Stimulated activated CD4-positive, alpha-beta T cell treated with anti-CD3 and anti-CD28 coated beads, Interleukin-4, amount 100 ng/mL, for 1 hour (primary cell): ENCODE data around the gene HES5.
"Not testable (repeated sequence)": the region's sequence is repeated elsewhere in the genome, so short reads cannot be mapped to it uniquely, and the experiment has no call there.

Experiments used
- DNase-seq: peaks from one replicate; pipeline ENCODE4 v3.0.0-alpha.2; 2020

HES5 gene

DNA sequence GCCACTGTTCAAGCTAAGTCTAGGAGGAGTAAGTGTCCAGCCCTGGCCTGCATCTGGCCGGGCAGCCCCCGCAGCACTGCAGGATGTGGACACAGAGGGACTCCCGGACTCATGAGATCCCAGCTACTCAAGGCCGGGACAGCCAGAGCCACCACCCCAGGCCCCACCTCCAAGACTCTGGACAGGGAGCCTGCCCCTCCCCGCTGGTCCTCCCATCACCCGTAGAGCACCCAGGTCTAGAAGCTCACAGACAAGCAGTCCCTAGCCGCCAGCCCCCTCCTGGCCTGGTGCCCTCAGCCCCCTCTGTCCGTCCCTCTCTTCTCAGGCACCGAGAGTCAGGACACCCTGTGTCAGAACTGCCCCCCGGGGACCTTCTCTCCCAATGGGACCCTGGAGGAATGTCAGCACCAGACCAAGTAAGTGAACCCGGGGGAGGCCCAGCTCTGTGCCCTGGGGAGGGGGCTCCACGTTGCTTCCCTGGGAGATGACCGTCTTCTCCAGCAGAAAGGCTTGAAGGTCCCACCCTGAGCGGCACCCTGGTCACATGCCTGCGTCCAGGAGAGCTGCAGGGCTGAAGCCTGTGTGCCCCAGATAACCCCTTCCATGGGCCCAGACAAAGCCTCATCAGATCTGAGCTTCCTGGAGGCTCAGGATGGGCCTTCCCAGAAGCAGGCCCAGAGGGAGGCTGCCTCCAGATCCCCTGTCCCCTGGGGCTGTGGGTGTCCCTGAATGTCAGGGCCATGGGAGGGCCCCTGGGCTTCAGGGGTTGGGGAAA lies 30.4 kb upstream of the HES5 start:
- DNase-seq, result no peak

DNA sequence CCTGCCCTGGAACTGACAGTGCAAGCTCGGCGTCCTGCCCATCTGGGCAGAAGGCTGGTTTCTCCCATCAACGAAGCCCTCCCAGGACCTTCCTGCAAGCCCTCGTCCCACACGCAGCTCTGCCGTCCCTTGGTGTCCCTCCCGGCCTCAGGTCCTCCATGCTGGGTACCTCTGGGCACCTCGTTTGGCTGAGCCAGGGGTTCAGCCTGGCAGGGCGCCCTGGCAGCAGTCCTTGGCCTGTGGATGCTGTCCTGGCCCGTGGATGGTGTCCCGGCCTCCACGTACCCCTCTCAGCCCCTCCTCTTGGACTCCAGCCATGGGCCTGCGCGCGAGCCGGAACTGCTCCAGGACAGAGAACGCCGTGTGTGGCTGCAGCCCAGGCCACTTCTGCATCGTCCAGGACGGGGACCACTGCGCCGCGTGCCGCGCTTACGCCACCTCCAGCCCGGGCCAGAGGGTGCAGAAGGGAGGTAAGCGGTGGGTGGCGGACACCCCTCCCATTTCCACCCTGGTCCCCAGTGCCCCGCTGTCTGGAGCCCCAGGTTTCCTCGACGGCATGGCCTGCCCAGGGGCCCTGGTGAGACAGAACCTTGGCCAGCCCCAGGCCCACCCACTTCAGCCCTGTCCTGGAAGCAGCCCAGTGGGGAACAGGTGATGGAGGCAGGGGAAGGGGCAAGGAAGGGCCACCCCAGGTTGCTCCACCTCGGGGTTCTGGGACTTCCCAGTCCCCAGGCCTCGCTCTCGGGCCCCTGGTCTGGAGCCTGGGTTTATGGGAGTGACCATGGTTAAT lies 29.6 kb upstream of the HES5 start:
- no peak for DNase-seq

DNA sequence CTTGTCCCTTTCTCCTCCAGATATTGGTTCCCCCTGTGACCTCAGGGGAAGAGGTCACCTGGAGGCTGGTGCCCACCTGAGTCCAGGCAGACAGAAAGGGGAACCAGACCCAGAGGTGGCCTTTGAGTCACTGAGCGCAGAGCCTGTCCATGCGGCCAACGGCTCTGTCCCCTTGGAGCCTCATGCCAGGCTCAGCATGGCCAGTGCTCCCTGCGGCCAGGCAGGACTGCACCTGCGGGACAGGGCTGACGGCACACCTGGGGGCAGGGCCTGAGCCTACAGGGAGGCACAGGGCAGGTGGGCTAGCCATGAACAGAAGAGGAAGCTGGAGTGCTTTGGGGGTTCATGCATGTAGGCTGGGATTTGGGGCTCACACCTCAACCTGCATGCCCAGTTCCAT lies 28.8 kb upstream of the HES5 start:
- DNase-seq, result no peak

DNA sequence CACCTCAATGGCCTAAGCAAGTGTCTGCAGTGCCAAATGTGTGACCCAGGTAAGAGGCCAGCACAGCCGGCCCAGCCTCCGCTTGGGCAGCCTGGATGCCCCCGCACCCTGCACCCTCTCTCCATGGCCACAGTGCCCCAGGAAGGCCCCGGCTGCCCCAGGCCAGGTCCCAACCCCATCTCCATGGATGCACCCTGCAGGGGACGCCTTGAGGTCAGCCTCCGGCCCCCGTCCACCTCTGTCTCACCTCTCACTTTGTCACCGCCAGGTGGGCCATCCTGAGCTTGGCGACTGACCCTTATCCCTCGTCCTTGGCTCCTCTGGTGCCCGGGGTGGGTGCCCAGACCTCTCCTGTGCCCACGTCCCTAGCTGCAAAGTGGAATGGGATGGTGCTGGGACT lies 28.4 kb upstream of the HES5 start:
- no peak for DNase-seq

DNA sequence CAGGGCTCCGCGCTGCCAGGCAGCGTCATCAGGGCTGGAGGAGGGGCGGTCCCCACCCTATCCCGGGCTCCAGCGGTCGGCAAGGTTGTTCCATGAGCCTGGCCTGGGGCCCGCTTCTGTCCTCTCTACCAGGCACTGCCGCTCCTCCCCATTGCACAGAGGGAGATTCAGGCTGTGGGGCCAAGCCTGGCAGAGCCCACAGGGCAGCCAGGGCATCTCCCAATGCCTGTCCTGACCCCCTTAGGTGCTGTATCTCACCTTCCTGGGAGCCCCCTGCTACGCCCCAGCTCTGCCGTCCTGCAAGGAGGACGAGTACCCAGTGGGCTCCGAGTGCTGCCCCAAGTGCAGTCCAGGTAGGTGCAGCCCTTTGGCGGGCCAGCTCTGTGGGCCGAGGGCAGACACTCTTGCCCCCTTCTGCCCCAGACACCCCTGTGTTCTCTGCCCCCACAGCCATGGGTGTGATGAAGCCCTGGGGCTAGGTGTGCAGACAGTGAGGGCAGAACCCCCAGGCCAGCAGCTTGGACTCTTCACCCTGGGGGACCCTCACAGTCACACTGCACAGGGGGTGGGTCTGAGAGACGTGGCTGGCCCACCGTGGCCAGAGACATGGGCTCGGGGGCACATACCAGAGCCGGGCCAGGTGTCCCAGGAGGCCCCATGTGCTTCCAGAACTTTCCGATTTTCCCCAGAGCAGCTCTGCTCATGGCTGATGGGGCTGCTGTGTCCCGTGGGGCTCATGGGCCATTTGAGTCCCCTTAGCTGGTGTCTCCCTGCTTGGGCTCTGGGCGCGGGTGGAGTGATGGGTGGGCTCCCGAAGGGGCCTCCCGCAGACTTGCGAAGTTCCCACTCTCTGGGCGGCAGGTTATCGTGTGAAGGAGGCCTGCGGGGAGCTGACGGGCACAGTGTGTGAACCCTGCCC lies 27.7 kb upstream of the HES5 start:
- no peak for DNase-seq

DNA sequence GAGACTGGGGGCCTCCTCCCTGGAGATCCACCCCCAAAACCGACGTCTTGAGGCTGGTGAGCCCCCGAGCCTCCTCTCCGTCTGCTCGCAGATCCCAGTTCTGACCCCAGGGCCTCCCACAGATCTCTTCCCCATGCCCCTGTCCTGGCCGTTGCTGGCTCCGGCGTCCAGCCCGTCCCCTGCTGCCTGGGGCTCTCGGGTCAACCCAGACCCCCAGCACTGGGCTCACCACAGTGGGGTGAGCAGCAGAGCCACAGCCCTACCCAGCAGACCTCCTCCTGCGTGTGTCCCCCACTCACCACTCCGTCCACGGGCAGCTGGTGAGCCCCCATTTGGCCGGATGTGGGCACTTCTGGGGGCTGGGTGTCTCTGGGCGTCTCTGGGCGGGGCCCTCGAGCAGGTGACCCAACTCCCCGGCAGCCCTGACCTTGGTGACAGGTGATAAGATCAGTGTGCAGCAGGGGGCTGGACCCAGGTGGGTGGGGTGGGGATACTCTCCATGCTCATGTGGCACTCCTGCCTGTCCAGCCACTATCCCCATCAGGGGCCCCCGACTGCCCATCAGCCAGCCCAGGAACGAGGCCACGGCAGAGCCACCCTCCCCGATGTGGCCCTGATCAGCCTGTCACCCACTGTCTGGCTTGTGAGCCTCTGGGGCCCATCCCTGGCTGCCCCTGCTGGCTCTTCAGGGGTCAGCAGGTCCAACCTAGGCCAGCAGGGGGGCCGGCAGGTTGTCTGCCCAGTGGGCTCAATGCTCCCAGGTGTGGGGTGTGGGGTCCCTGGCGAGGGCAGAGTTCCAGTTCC lies 26.8 kb upstream of the HES5 start:
- peak; percentile 38 for DNase-seq

DNA sequence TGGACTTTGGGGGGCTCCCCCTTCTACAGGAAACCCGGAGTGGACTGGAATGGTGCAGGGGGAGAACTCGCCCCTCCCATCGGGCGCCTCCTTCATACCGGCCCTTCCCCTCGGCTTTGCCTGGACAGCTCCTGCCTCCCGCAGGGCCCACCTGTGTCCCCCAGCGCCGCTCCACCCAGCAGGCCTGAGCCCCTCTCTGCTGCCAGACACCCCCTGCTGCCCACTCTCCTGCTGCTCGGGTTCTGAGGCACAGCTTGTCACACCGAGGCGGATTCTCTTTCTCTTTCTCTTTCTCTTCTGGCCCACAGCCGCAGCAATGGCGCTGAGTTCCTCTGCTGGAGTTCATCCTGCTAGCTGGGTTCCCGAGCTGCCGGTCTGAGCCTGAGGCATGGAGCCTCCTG lies 26.2 kb upstream of the HES5 start, which contains the start of gene TNFRSF14:
TNFRSF14 (plus strand) TSS at position 95 of the 401 bp plus-strand sequence; CDS start at position 389, 294 bp downstream.
- DNase-seq, result peak; percentile 75

DNA sequence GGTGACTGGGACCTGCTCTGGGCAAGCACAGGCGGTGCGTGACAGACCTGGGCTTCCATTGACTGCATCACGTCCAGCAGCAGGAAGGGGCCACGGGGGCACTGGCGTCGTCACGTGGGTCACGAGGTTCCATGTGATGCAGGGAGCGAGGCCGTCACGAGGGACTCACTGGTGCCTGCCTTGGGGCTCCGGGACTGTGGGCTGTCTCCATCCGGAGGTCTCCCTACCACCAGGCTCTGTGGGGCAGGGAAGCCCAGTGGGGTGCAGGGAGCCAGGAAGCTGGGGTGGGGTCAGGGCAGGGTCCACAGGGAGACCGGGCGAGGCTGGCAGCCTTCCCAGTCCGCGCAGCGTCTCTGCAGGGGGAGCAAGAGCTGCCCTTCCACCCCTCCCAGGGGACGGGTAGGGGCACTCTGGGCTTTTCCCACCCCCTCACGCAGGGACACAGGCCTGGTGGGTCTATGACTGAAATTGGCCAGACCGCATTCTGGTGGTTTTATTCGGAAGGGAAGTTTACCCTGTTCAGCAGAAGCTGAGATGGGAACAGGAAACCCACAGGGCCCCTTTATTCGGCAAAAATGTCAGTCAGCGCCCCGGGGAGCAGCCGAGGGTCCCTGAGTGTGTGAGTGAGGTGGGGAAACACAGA lies 25.7 kb upstream of the HES5 start:
- peak; percentile 66 for DNase-seq

DNA sequence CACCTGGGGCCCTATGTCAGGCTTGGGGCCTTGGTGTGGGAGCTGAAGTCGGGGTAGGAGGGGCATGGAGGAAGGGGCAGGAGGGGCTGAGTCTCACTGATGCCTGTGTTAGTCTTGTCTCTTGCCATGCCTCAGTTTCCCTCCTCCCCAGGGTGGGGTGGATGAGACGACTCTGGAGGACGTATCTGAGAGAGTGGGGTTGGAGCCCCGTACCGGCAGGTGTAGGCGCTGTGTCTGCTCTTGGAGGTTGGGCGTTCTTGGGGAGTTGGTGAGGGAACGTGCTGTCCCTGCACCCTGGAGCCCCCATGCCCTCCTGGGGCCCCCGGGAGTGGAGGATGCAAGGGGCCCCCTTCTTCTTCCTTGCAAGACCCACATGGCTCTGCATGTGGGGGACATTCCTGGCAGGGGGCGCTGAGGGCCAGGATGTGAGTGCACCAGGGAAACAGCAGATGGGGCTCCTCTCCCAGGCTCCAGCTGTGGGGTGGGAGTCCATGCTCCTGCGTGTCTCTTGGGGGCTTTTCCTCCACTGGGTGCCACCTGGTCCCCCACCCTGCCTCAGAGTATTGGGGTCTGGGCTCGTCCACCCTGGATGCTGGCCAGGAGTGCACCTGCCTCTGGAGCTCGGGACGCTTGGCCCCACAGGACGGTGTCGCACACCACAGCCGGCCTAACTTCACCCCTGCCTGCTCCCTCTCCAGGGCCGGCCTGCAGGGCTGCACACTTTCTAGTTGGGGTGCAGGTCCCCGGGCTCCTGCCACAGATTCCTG lies 24.7 kb upstream of the HES5 start:
- DNase-seq, result peak; percentile 62

DNA sequence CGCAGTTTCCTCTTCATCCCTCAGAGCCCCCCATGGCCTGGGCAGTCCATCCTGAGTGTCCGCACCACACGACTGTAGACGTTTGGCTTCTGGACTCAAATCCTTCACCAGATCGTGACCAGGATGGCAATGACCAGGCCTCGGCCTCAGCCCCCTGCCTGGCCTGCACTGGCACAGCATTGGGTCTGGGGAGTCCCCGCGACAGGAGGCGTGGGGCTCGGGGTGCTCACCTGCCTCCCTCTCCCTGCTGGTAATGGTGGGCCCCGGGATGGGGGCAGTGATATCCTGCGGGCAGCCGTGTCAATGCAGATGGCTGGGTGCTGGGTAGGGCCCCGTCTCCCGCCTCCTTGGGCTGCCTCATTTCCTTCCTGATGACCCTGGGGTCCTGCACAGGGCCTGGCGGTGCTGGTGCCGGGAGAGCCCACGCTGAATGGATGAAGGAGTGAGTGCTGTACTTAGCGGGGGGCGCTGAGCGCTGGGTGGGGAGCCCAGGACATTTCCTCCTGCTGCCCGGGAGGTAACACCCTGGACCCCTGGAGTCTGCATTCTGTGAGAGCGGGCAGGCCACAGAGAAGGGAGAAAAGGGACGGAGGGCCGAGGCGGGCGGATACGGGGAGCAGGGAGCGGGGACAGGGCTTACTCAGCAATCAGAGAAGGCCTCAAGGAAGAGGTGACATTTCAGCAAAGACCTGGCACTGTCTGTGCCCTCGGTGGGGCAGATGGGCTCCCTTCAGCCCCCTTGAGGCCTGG lies 24.0 kb upstream of the HES5 start:
- DNase-seq, result no peak

DNA sequence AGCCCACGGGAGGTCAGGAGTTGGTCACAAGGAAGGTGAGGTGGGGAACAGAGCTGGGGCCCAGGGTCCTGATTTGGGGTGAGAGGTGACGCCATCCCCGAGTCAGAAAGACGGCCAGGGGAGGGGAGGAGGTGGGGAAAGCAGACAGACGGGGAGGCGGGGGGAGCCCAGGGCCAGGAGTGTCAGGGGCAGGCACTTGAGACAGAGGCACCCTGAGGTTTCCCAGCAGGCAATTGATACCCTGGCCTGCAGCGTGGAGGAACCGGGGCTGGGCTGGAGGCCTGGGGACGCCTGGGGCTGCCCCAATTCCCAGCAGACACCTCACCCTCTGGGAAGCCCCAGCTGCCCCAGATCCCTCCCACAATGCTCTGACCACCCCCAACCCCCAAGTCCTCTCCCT lies 23.0 kb upstream of the HES5 start:
- not testable (repeated sequence) for DNase-seq

DNA sequence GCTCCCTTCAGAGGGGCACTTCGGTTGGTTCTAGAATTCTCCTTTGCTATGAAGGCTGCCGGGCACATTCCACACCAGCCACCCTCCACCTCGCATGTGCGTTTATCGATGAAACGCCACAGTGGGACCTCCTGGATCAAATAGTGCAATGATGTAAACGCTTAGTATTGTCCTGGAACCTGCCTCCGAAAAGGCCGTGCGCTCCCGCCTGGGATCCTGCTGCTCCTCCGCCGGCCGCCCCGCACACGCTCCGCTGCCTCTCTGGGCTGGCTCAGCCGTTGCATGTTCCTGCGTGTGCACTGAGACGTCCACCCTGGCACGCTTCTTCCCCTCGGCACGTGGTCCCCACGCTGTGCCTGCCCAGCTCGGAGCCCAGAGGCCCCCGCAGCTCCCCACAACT lies 22.1 kb upstream of the HES5 start:
- no peak for DNase-seq

DNA sequence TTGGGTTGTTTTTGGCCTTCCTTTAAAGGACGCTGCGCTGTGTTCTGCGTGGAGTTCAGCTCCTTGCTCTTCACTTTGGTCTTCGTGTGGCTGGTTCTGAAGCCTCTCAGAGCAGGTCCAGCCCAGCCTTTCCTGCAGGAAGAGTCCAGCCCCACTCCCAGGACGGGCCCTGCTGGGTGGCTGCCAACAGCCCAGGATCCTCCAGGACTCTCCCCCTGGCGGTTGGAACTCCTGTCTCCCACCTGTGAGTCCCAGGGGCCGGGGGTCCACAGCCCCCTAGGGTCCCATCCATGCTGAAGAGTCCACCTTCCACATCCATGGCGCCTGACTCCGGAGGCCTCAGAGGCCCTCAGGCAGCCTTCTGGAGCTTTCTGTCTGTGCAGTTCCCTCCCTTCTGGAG lies 21.5 kb upstream of the HES5 start:
- DNase-seq, result not testable (repeated sequence)

DNA sequence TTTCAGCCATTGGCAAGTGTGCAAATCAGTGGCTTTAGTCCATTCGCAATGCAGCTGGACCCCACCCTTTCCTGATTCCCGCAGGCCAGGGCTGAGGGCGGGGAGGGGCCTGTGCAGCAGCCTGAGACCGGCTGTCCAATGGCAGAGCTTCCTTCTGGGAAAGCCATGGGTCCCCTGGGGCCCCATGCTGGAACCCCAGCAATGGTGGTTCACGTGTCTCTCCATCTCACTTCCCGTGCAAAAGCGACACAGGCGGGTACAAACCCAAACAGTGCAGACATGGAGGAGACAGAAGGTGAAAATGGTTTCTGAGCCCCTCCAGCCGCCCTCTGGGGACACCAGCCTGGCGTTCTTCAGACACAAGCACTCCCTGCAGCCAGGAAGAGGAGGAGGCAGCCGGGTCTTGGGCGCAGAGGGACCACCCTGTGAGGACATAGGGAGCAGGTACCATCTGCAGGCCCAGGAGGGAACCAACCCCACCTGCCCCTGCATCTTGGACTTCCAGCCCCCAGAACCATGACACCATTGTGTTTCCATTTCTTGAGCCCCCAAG lies 20.3 kb upstream of the HES5 start:
- not testable (repeated sequence) for DNase-seq

DNA sequence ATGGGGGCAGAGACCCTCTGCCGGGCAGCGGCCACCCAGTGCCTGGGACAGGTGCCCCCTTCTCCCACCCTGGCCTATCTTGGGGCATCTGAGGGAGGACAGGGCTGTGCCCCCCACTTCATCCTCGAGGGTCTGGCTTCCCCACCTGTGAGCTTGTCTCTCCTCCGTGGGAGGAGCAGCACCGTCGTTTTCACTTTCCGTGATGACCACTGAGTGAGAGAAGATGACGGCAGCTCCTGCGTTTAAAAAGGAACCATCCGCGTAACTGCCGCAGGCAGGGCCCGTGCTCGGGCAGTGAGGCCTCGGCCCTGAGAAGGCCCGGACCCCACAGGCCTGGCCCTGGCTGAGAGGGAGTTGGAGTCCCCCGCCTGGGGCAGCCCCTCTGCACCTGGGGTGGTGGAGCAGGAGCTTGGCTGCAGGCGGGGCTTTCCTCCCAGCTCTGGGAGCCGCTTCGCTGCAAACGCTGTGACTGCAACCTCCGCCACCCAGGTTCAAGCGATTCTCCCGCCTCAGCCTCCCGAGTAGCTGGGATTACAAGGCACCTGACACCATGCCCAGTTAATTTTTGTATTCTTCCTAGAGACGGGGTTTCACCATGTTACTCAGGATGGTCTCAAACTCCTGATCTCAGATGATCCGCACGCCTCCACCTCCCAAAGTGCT lies 19.4 kb upstream of the HES5 start:
- not testable (repeated sequence) for DNase-seq

DNA sequence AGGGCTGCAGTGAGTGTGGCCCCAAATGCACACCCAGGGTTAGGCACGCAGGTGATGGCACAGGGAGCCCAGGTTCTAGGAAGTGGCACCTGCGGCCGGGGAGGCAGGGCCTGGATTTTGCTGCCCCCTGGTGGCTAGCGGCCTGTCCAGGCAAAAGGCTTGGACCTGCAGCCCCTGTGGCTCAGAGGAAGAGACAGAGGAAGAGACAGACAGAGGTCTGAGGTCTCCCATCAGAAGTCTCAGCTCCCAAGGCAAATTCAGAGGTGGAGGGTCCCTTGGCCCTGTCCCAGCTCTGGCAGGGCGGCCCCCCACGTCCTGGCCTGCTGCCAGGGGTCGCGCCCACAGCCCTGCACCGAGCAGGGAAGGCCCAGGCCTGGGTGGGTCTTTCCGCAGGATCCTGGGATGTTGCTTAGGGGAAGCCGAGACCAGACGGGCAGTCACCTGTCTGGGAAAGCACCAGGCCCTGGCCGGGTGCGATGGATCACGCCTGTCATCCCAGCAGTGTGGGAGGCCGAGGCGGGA lies 18.1 kb upstream of the HES5 start:
- DNase-seq, result peak; percentile 83

DNA sequence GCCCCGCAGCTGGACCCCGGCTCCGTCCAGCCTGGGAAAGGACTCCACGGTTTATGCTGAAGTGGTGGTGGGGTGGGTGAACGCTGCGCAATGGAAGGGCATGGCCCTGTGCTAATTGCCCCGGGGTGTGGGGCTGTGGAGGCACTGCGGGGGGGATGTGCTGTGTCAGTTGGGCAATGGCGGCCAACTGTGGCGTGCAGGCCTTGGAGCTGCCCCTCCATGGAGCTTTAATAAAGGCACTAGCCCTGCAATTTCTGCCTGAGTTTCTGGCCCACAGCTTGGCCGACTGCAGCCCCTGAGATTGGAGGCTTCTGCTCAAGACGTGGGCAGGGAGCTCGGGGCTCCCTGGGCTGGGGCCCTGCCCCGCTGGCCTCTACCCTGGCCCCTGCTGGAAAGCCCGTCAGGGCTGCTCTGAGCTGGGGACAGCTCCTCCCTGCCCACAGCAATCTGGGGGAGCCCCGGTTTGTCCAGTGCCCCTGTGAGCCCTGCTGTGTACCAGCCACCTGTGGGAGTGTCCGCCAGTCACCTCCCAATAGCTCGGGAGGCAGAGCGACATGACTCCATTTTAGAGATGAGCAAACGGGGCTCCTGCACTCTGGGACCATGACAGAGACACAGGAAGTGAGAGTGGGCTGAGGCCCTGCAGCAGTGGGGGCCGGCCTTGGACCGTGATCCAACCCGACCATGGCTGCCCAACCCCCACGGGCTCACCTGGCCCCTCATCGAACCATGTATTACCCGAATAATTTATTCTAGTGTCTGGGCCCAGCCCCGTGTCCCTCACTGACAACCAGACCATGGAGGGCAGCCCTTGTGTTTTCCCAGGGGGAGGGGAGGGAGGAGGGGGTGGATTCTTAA lies 17.4 kb upstream of the HES5 start:
- peak; percentile 50 for DNase-seq
